HEK293 (cell line): ENCODE results near the gene CARD11.
A peak's percentile ranks its signal among the peaks of the same experiment; 100 is the strongest.

ENCODE experiments used
- CTCF ChIA-PET: fragments of 350-600 bp; formaldehyde crosslinking; extraction: SDS; loops from one replicate; lab custom pipeline; 2021; ENCODE audit warnings: antibody characterized with exemption; lab: Yijun Ruan, JAX
- POLR2A ChIA-PET: fragments of 300-600 bp; formaldehyde crosslinking; extraction: SDS; loops from one replicate; lab custom pipeline; 2020; ENCODE audit warnings: antibody characterized with exemption, inconsistent platforms; lab: Yijun Ruan, JAX
- H3K27ac ChIP-seq: fragments of 200-500 bp; sonication (Bioruptor generic); 2 replicates; pipeline ENCODE4 v1.5.1; 2014; ENCODE audit warnings: low read depth, low read length, control low read depth, inconsistent platforms; ENCODE audit errors: extremely low read depth
- H3K36me3 ChIP-seq, 2 experiments: fragments of 200-500 bp in 1 of 2; sonication (Bioruptor generic) in 1 of 2; 1 replicate in 1 of 2; 2 replicates in 1 of 2; pipeline ENCODE4 v1.5.1; 2014 to 2017; ENCODE audit warnings: inconsistent platforms in 2 of 2, low read length in 2 of 2; ENCODE audit not compliant: control insufficient read depth in 2 of 2, insufficient read depth in 1 of 2
- H3K4me1 ChIP-seq: fragments of 200-500 bp; sonication (Bioruptor generic); 2 replicates; pipeline ENCODE4 v1.5.1; 2014; ENCODE audit warnings: mild to moderate bottlenecking, low read length, inconsistent platforms; ENCODE audit not compliant: control insufficient read depth, insufficient read depth
- H3K4me3 ChIP-seq: 2 replicates; pipeline ENCODE4 v1.5.1; 2011; ENCODE audit warnings: low read depth, mild to moderate bottlenecking, control low read depth, low read length, moderate library complexity
- H3K9me3 ChIP-seq: fragments of 200-500 bp; sonication (Bioruptor generic); 2 replicates; pipeline ENCODE4 v1.5.1; 2014; ENCODE audit warnings: low read depth, low read length, inconsistent platforms; ENCODE audit not compliant: control insufficient read depth, insufficient read depth
- HOXC10 ChIP-seq: sonication (generic); formaldehyde crosslinking; IDR thresholded peaks from 2 replicates; pipeline ENCODE4 v1.8.1; 2023; ENCODE audit warnings: mild to moderate bottlenecking, missing genetic modification reagents
- MZF1 ChIP-seq: fragments of 450-650 bp; formaldehyde crosslinking; IDR thresholded peaks from 2 replicates; pipeline ENCODE4 v1.5.1; 2017; ENCODE audit warnings: missing biosample characterization, missing genetic modification characterization, borderline replicate concordance
- OSR2 ChIP-seq: fragments of 450-650 bp; formaldehyde crosslinking; IDR thresholded peaks from 2 replicates; pipeline ENCODE4 v1.5.1; 2016; ENCODE audit warnings: missing biosample characterization, missing genetic modification characterization
- SALL2 ChIP-seq: fragments of 450-650 bp; formaldehyde crosslinking; IDR thresholded peaks from 2 replicates; pipeline ENCODE4 v1.5.0; 2017; ENCODE audit warnings: missing biosample characterization, mild to moderate bottlenecking, missing genetic modification characterization, borderline replicate concordance
- SP2 ChIP-seq: fragments of 450-650 bp; formaldehyde crosslinking; IDR thresholded peaks from 2 replicates; pipeline ENCODE4 v1.5.1; 2016; ENCODE audit warnings: missing biosample characterization, missing genetic modification characterization
- TRIM28 ChIP-seq: IDR thresholded peaks from 2 replicates; pipeline ENCODE4 v1.6.1; 2011; ENCODE audit warnings: low read length, control low read depth, borderline replicate concordance
- ZBTB7A ChIP-seq: fragments of 450-650 bp; formaldehyde crosslinking; IDR thresholded peaks from 2 replicates; pipeline ENCODE4 v1.5.1; 2016; ENCODE audit warnings: low read depth, missing biosample characterization, missing genetic modification characterization
- ZFP69B ChIP-seq: fragments of 450-650 bp; formaldehyde crosslinking; IDR thresholded peaks from 2 replicates; pipeline ENCODE4 v1.5.1; 2016; ENCODE audit warnings: missing biosample characterization, missing genetic modification characterization
- ZNF23 ChIP-seq: fragments of 450-650 bp; formaldehyde crosslinking; IDR thresholded peaks from 2 replicates; pipeline ENCODE4 v1.5.1; 2016; ENCODE audit warnings: missing biosample characterization, missing genetic modification characterization, borderline replicate concordance
- ZNF510 ChIP-seq: fragments of 450-650 bp; formaldehyde crosslinking; IDR thresholded peaks from 2 replicates; pipeline ENCODE4 v1.5.1; 2018; ENCODE audit warnings: mild to moderate bottlenecking, missing genetic modification characterization, missing biosample characterization; ENCODE audit not compliant: insufficient replicate concordance
- ZNF548 ChIP-seq: fragments of 450-650 bp; formaldehyde crosslinking; IDR thresholded peaks from 2 replicates; pipeline ENCODE4 v1.5.1; 2016; ENCODE audit warnings: missing biosample characterization, missing genetic modification characterization
- ZNF549 ChIP-seq: fragments of 450-650 bp; IDR thresholded peaks from 2 replicates; pipeline ENCODE4 v1.5.1; 2018; ENCODE audit warnings: missing biosample characterization, missing genetic modification characterization, mild to moderate bottlenecking, inconsistent platforms, moderate library complexity
- ZNF677 ChIP-seq: fragments of 450-650 bp; IDR thresholded peaks from 2 replicates; pipeline ENCODE4 v1.5.0; 2018; ENCODE audit warnings: missing biosample characterization, mild to moderate bottlenecking, missing genetic modification characterization, moderate library complexity
- ZSCAN30 ChIP-seq: fragments of 450-650 bp; IDR thresholded peaks from 2 replicates; pipeline ENCODE4 v1.5.1; 2018; ENCODE audit warnings: missing biosample characterization, mild to moderate bottlenecking, missing genetic modification characterization, moderate library complexity
- TF ChIP-seq, protein P1 (sequence below): fragments of 450-650 bp; formaldehyde crosslinking; IDR thresholded peaks from 2 replicates; pipeline ENCODE4 v1.5.1; 2016; ENCODE audit warnings: missing biosample characterization, missing genetic modification characterization
- TF ChIP-seq, protein P2 (sequence below): fragments of 450-650 bp; formaldehyde crosslinking; IDR thresholded peaks from 2 replicates; pipeline ENCODE4 v1.5.1; 2016; ENCODE audit warnings: missing biosample characterization, missing genetic modification characterization
- TF ChIP-seq, protein P3 (sequence below): fragments of 450-650 bp; formaldehyde crosslinking; IDR thresholded peaks from 2 replicates; pipeline ENCODE4 v1.5.1; 2016; ENCODE audit warnings: missing biosample characterization, missing genetic modification characterization

CARD11 gene

DNA sequence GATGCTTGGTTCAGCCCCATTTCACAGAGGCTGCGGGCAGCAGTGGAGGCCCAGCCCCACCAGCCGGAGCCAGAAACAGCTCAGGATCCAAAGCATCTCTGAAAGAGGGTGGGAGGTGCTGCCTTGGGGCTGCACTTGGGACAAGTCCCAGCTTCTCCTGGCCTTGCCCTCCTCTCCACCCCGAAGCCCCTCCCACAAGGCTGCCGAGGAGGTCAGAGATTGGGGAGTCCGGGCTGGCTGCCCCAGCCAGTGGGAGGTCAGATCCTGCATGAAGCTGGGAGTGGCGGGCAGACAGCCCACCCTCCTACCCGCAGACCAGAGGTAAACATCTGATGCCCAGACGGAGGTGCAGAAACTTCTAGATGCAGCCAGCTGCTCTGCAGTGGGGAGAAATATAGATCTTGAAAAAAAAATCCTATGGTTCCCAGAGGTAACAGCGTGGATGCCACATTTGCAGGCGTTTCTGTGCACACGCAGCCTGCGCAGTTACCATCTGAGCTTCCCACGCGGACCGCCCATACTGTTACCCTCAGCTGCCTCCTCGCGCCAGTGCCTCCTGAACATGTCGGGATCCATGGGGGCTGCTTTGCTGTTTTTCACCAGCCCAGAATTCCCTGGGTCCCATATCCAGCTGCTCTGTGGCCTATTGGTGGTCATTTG lies 162.7 kb downstream of the CARD11 start:
- H3K4me1 ChIP-seq = no peaks in the 10 kb centered on the region

DNA sequence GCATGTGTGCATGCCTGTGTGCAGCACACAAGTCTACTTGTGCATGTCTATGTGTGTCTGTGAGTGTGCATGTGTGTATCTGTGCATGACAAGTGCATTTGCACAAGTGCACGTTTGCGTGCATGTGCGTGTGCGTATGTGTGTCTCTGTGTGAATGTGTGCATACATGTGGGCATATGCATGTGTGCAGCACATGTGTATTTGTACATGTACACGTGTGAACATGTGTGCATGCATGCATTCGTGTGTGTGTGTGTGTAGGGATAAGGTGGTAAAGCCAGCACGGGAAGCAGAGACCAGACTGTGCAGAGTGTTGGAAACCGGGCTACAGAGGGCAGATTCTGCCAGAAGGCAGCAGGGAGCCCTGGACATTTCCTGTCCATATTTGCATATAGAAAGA lies 163.6 kb downstream of the CARD11 start:
- ChIA-PET CTCF (no interaction called here), POLR2A (no interaction called here)
- Histone ChIP-seq H3K36me3 (no peaks in the 10 kb centered on the region), H3K4me3 (no peak overlapping the region), H3K27ac (no peak overlapping the region), H3K9me3 (no peaks in the 10 kb centered on the region), H3K4me1 (no peaks in the 10 kb centered on the region)
- TF ChIP-seq ZSCAN30 (tag by site-specific recombination) = no peak
- no peak for TF ChIP-seq OSR2 (tag by site-specific recombination)
- TF ChIP-seq, protein P1, sequence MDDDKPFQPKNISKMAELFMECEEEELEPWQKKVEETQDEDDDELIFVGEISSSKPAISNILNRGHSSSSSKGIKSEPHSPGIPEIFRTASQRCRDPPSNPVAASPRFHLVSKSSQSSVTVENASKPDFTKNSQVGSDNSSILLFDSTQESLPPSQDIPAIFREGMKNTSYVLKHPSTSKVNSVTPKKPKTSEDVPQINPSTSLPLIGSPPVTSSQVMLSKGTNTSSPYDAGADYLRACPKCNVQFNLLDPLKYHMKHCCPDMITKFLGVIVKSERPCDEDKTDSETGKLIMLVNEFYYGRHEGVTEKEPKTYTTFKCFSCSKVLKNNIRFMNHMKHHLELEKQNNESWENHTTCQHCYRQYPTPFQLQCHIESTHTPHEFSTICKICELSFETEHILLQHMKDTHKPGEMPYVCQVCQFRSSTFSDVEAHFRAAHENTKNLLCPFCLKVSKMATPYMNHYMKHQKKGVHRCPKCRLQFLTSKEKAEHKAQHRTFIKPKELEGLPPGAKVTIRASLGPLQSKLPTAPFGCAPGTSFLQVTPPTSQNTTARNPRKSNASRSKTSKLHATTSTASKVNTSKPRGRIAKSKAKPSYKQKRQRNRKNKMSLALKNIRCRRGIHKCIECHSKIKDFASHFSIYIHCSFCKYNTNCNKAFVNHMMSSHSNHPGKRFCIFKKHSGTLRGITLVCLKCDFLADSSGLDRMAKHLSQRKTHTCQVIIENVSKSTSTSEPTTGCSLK (tag by site-specific recombination) = no peak
- no peak for TF ChIP-seq ZNF510 (tag by site-specific recombination)

More for the DNA sequence above, 162.7 kb downstream of the CARD11 start:
- Histone ChIP-seq H3K4me3 (no peak overlapping the region), H3K27ac (no peak overlapping the region), H3K9me3 (no peaks in the 10 kb centered on the region), H3K36me3 (no peaks in the 10 kb centered on the region)
- TF ChIP-seq ZNF549 = no peak
- 0 out of 2 replicates have a peak, but pooled peaks have one; percentile 21 for TF ChIP-seq SP2 (tag by site-specific recombination)
- no peak for TF ChIP-seq MZF1
- TF ChIP-seq ZBTB7A (tag by site-specific recombination) = no peak
- no peak for TF ChIP-seq ZFP69B (tag by site-specific recombination)
- TF ChIP-seq SALL2 (tag by site-specific recombination) = no peak
- no peak for TF ChIP-seq ZNF548 (tag by site-specific recombination)
- POLR2A ChIA-PET = no interaction called here
- CTCF ChIA-PET = interaction anchor here (0.5 to 0.6 kb wide), 4 partner anchors 24 to 1599 kb away, joined by 3 to 6 read pairs (median 4); no protein-coding TSS in a partner anchor

DNA sequence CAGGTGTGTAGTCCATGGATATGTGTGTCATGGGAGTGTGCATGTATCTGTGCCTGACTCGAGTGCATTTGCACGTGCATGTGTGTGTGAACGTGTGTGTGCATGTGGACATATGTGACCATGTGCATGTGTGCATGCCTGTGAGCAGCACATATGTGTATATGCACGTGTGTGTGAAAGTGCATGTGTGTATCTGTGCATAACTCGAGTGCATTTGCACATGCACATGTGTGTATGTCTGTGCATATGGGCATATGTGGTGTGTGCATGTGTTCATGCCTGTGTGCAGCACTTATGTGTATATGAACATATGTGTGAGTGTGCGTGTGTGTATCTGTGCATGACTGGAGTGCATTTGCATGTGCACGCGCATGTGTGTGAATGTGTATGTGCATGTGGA lies 164.3 kb downstream of the CARD11 start:
- ChIA-PET CTCF (no interaction called here), POLR2A (no interaction called here)
- Histone ChIP-seq H3K27ac (no peak overlapping the region), H3K9me3 (no peaks in the 10 kb centered on the region), H3K4me3 (no peak overlapping the region), H3K36me3 (no peaks in the 10 kb centered on the region), H3K4me1 (no peaks in the 10 kb centered on the region)
- TF ChIP-seq ZNF677 (tag by site-specific recombination) (no peak), TRIM28 (no peak), ZNF23 (no peak), HOXC10 (CRISPR knock-in tag) (no peak)

DNA sequence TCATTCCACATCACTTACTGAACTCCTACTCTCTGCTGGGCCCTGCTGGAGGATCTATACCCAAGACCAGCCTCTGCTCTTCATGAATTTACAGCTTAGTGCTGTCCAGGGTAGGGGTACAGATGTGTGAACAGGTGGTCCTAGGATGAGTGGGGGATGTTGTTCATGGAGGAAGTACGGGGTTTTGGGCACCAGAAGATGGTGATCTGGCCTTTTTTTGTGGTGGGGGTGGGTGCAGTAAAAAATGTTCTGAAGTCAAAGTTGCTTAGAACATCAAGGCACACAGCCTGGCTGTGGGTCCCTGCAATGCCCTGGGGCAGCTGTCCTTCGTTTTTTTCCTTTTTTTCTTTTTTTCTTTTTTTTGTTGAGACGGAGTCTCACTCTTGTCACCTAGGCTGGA lies 165.4 kb downstream of the CARD11 start:
- no peaks in the 10 kb centered on the region for H3K36me3 ChIP-seq
- no peak overlapping the region for H3K27ac ChIP-seq
- H3K4me3 ChIP-seq = no peak overlapping the region
- TF ChIP-seq, protein P2, sequence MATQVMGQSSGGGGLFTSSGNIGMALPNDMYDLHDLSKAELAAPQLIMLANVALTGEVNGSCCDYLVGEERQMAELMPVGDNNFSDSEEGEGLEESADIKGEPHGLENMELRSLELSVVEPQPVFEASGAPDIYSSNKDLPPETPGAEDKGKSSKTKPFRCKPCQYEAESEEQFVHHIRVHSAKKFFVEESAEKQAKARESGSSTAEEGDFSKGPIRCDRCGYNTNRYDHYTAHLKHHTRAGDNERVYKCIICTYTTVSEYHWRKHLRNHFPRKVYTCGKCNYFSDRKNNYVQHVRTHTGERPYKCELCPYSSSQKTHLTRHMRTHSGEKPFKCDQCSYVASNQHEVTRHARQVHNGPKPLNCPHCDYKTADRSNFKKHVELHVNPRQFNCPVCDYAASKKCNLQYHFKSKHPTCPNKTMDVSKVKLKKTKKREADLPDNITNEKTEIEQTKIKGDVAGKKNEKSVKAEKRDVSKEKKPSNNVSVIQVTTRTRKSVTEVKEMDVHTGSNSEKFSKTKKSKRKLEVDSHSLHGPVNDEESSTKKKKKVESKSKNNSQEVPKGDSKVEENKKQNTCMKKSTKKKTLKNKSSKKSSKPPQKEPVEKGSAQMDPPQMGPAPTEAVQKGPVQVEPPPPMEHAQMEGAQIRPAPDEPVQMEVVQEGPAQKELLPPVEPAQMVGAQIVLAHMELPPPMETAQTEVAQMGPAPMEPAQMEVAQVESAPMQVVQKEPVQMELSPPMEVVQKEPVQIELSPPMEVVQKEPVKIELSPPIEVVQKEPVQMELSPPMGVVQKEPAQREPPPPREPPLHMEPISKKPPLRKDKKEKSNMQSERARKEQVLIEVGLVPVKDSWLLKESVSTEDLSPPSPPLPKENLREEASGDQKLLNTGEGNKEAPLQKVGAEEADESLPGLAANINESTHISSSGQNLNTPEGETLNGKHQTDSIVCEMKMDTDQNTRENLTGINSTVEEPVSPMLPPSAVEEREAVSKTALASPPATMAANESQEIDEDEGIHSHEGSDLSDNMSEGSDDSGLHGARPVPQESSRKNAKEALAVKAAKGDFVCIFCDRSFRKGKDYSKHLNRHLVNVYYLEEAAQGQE = 0 out of 2 replicates have a peak, but pooled peaks have one; percentile 22
- TF ChIP-seq, protein P3, sequence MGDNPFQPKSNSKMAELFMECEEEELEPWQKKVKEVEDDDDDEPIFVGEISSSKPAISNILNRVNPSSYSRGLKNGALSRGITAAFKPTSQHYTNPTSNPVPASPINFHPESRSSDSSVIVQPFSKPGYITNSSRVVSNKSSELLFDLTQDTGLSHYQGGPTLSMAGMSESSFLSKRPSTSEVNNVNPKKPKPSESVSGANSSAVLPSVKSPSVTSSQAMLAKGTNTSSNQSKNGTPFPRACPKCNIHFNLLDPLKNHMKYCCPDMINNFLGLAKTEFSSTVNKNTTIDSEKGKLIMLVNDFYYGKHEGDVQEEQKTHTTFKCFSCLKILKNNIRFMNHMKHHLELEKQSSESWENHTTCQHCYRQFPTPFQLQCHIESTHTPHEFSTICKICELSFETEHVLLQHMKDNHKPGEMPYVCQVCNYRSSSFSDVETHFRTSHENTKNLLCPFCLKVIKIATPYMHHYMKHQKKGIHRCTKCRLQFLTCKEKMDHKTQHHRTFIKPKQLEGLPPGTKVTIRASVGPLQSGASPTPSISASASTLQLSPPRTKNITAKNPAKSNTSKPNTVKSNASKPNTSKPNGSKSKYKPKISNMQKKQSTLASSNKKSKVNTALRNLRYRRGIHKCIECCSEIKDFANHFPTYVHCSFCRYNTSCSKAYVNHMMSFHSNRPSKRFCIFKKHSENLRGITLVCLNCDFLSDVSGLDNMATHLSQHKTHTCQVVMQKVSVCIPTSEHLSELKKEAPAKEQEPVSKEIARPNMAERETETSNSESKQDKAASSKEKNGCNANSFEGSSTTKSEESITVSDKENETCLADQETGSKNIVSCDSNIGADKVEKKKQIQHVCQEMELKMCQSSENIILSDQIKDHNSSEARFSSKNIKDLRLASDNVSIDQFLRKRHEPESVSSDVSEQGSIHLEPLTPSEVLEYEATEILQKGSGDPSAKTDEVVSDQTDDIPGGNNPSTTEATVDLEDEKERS (tag by site-specific recombination) = no peak
- H3K9me3 ChIP-seq = no peaks in the 10 kb centered on the region
- ChIA-PET CTCF (interaction anchor here (0.6 to 0.7 kb wide), 2 partner anchors 209 to 1753 kb away, joined by 3 to 5 read pairs; no protein-coding TSS in a partner anchor), POLR2A (interaction anchor here (1.1 kb wide), 1 partner anchor 12 kb away, joined by 4 read pairs; no protein-coding TSS in a partner anchor)
- H3K4me1 ChIP-seq = no peaks in the 10 kb centered on the region
